Astrocyte (in vitro differentiated cells and primary cell): ENCODE data around the gene IQSEC2. TPM values are rescaled to one million over a fixed set of nuclear protein-coding genes. Genes with fewer than 3 reads are reported as not detected.
A peak's percentile ranks its signal among the peaks of the same experiment; 100 is the strongest.

Source experiments
- DNase-seq: peaks from one replicate; pipeline ENCODE4 v3.0.0-alpha.2; 2010; ENCODE audit warnings: low read depth
- FAIRE-seq: peaks from 2 replicates; lab custom pipeline; 2011; peaks lifted over from hg19 to GRCh38; lab: Jason Lieb, UNC
- H2AFZ ChIP-seq: 2 replicates; pipeline ENCODE4 v1.6.0; 2012; ENCODE audit warnings: low read depth, low read length, inconsistent platforms
- H3K27ac ChIP-seq: 2 replicates; pipeline ENCODE4 v1.5.1; 2011; ENCODE audit warnings: low read depth, low read length, inconsistent platforms
- H3K27me3 ChIP-seq: 2 replicates; pipeline ENCODE4 v1.6.0; 2011; ENCODE audit warnings: low read length, inconsistent platforms; ENCODE audit not compliant: insufficient read depth
- H3K36me3 ChIP-seq: 2 replicates; pipeline ENCODE4 v1.5.1; 2011; ENCODE audit warnings: low read length, inconsistent platforms; ENCODE audit not compliant: insufficient read depth
- H3K4me1 ChIP-seq: 2 replicates; pipeline ENCODE4 v1.5.1; 2011; ENCODE audit warnings: low read length, inconsistent platforms; ENCODE audit not compliant: insufficient read depth
- H3K4me2 ChIP-seq: 2 replicates; pipeline ENCODE4 v1.6.0; 2012; ENCODE audit warnings: low read length, inconsistent platforms
- H3K4me3 ChIP-seq: 2 replicates; pipeline ENCODE4 v1.5.1; 2011; ENCODE audit warnings: low read depth, mild to moderate bottlenecking, low read length, inconsistent platforms; ENCODE audit not compliant: insufficient read depth
- H3K79me2 ChIP-seq: 2 replicates; pipeline ENCODE4 v1.6.0; 2012; ENCODE audit warnings: mild to moderate bottlenecking, low read length, inconsistent platforms; ENCODE audit not compliant: insufficient read depth
- H3K9ac ChIP-seq: 2 replicates; pipeline ENCODE4 v1.6.0; 2012; ENCODE audit warnings: mild to moderate bottlenecking, low read length, inconsistent platforms
- H3K9me3 ChIP-seq: 2 replicates; pipeline ENCODE4 v1.5.1; 2012; ENCODE audit warnings: low read depth, mild to moderate bottlenecking, low read length, inconsistent platforms; ENCODE audit not compliant: insufficient read depth
- H4K20me1 ChIP-seq: 2 replicates; pipeline ENCODE4 v1.6.0; 2012; ENCODE audit warnings: low read length, inconsistent platforms; ENCODE audit not compliant: insufficient read depth
- H3K27ac Mint-ChIP-seq: one replicate; pipeline ENCODE4 v1.8.0; 2021; ENCODE audit warnings: mild to moderate bottlenecking, mixed read lengths; ENCODE audit not compliant: unreplicated experiment
- H3K27me3 Mint-ChIP-seq: one replicate; pipeline ENCODE4 v1.8.0; 2021; ENCODE audit warnings: low read depth, mixed read lengths; ENCODE audit not compliant: unreplicated experiment
- H3K36me3 Mint-ChIP-seq: one replicate; pipeline ENCODE4 v1.8.0; 2021; ENCODE audit warnings: low read depth, mixed read lengths; ENCODE audit not compliant: unreplicated experiment
- H3K4me1 Mint-ChIP-seq: one replicate; pipeline ENCODE4 v1.8.0; 2021; ENCODE audit warnings: low read depth, mixed read lengths; ENCODE audit not compliant: unreplicated experiment
- H3K4me3 Mint-ChIP-seq: one replicate; pipeline ENCODE4 v1.8.0; 2021; ENCODE audit warnings: mild to moderate bottlenecking, moderate library complexity, mixed read lengths; ENCODE audit not compliant: unreplicated experiment
- H3K9me3 Mint-ChIP-seq: one replicate; pipeline ENCODE4 v1.8.0; 2021; ENCODE audit warnings: mild to moderate bottlenecking, mixed read lengths; ENCODE audit not compliant: unreplicated experiment
- EZH2 ChIP-seq: IDR thresholded peaks from 2 replicates; pipeline ENCODE4 v1.6.1; 2012; ENCODE audit warnings: mild to moderate bottlenecking, low read length, inconsistent platforms; ENCODE audit not compliant: insufficient read depth
- total RNA-seq: library from RNA; stranded (reverse); gene quantifications from 2 replicates; pipeline ENCODE4 v1.2.1, GENCODE V29; 2021
- TF ChIP-seq, protein P1 (sequence below): IDR thresholded peaks from 2 replicates; pipeline ENCODE4 v1.5.1; 2011; ENCODE audit warnings: low read depth, mild to moderate bottlenecking, inconsistent platforms, low read length, moderate library complexity; ENCODE audit not compliant: insufficient read depth

IQSEC2 gene
- total RNA-seq, 1 donor from 2014 or later, result 8.2 TPM

DNA sequence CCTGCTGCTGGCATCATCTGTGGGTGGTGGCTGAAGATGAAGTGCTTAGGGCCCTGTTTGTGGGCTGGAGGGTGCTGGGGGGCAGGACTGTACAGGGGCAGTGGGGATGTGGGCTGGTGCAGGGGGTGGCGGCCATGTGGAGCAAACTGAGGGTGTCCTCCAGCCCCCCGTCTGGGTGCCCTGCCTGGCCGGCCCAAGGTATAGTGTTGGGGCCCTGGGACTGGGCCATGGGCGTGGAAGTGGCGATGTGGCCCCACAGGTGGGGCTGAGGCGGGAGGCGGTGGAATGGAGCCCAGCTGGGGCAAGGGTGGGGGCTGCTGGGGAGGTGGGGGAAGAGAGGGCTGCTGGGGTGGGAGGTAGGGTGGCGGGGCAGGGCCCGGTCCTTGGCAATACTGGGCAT is 46.9 kb downstream of the IQSEC2 start:
- no peaks in the 10 kb centered on the region for H3K9me3 Mint-ChIP-seq
- no peaks in the 10 kb centered on the region for H3K9me3 ChIP-seq
- no peak overlapping the region for H3K27ac Mint-ChIP-seq
- H3K27me3 ChIP-seq, result no peaks in the 10 kb centered on the region
- no peak overlapping the region for H3K4me3 ChIP-seq
- no peak overlapping the region for H3K4me2 ChIP-seq
- FAIRE-seq (no peak), DNase-seq (no peak)
- H3K4me1 Mint-ChIP-seq, result no peaks in the 10 kb centered on the region
- no peaks in the 10 kb centered on the region for H3K79me2 ChIP-seq
- H3K27me3 Mint-ChIP-seq, result peaks cover 4% of the 10 kb centered on the region
- peaks cover 12% of the 10 kb centered on the region for H3K36me3 Mint-ChIP-seq
- H2AFZ ChIP-seq, result no peak overlapping the region
- no peaks in the 10 kb centered on the region for H3K4me1 ChIP-seq
- H3K9ac ChIP-seq, result no peak overlapping the region
- H4K20me1 ChIP-seq, result no peaks in the 10 kb centered on the region
- no peak for TF ChIP-seq EZH2
- TF ChIP-seq, protein P1, sequence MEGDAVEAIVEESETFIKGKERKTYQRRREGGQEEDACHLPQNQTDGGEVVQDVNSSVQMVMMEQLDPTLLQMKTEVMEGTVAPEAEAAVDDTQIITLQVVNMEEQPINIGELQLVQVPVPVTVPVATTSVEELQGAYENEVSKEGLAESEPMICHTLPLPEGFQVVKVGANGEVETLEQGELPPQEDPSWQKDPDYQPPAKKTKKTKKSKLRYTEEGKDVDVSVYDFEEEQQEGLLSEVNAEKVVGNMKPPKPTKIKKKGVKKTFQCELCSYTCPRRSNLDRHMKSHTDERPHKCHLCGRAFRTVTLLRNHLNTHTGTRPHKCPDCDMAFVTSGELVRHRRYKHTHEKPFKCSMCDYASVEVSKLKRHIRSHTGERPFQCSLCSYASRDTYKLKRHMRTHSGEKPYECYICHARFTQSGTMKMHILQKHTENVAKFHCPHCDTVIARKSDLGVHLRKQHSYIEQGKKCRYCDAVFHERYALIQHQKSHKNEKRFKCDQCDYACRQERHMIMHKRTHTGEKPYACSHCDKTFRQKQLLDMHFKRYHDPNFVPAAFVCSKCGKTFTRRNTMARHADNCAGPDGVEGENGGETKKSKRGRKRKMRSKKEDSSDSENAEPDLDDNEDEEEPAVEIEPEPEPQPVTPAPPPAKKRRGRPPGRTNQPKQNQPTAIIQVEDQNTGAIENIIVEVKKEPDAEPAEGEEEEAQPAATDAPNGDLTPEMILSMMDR, result no peak
- H3K4me3 Mint-ChIP-seq, result no peak overlapping the region
- H3K36me3 ChIP-seq, result no peaks in the 10 kb centered on the region
- no peak overlapping the region for H3K27ac ChIP-seq

DNA sequence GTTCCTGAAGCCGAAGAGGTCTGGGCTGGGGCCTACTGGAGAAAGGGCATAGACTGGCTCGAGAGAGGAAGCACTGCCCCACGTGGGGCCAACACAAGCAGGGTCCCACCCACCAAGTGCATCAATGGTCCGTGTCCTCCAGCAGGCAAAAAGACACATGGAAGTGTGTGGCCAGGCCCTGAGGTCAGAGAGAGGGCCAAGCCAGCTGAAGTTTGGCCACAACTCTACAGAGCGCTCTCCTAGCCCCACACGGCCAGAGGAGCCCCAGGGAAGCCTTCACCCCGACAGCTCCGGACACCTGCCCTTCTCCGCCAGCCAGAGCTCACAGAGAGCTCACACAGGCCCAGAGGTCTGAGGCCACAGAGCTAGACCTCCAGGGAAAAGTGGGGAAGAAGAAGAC is 47.8 kb downstream of the IQSEC2 start:
- no peak for FAIRE-seq
- TF ChIP-seq, protein P1, result no peak
- no peak for TF ChIP-seq EZH2
- H3K4me1 ChIP-seq, result no peaks in the 10 kb centered on the region
- Mint-ChIP-seq H3K4me1 (no peaks in the 10 kb centered on the region), H3K4me3 (no peak overlapping the region), H3K36me3 (peaks cover 7% of the 10 kb centered on the region), H3K27ac (no peak overlapping the region), H3K27me3 (peaks cover 4% of the 10 kb centered on the region), H3K9me3 (no peaks in the 10 kb centered on the region)
- H3K9ac ChIP-seq, result no peak overlapping the region
- H4K20me1 ChIP-seq, result no peaks in the 10 kb centered on the region
- DNase-seq, result no peak
- H3K36me3 ChIP-seq, result no peaks in the 10 kb centered on the region
- no peak overlapping the region for H2AFZ ChIP-seq
- no peak overlapping the region for H3K4me2 ChIP-seq
- H3K27me3 ChIP-seq, result no peaks in the 10 kb centered on the region
- H3K4me3 ChIP-seq, result no peak overlapping the region
- H3K27ac ChIP-seq, result no peak overlapping the region
- H3K79me2 ChIP-seq, result no peaks in the 10 kb centered on the region
- no peaks in the 10 kb centered on the region for H3K9me3 ChIP-seq

DNA sequence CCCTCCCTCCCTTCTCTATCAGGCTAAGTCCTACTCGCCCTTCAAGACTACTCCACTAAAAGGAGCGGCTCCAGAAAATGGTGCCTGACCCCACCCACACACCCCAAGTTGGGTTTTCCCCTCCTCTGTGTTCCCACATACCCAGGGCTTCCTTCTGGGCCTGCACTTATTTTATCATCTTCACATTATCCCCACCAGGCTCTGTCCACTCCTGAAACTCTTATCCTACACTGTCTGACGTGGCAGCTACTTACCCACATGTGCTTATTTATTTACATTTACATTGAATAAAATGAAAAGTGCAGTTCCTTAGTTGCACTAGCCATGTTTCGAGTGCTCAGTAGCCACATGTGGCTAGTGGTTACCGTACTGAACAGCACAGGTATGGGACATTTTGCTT is 51.3 kb downstream of the IQSEC2 start:
- H3K27me3 Mint-ChIP-seq, result peaks cover 4% of the 10 kb centered on the region
- no peak overlapping the region for H3K4me3 ChIP-seq
- H3K9me3 ChIP-seq, result no peaks in the 10 kb centered on the region
- peaks cover under 1% of the 10 kb centered on the region for H3K79me2 ChIP-seq
- H3K36me3 ChIP-seq, result no peaks in the 10 kb centered on the region
- no peaks in the 10 kb centered on the region for H3K27me3 ChIP-seq
- H2AFZ ChIP-seq, result no peak overlapping the region
- no peak for DNase-seq
- peaks cover 4% of the 10 kb centered on the region for H3K36me3 Mint-ChIP-seq
- no peak overlapping the region for H3K9ac ChIP-seq
- TF ChIP-seq EZH2, result no peak
- TF ChIP-seq, protein P1, result no peak
- no peaks in the 10 kb centered on the region for H3K4me1 Mint-ChIP-seq
- FAIRE-seq, result peak; percentile 73
- H4K20me1 ChIP-seq, result no peaks in the 10 kb centered on the region
- no peaks in the 10 kb centered on the region for H3K9me3 Mint-ChIP-seq
- H3K27ac ChIP-seq, result no peak overlapping the region
- no peak overlapping the region for H3K4me2 ChIP-seq
- no peak overlapping the region for H3K27ac Mint-ChIP-seq
- no peak overlapping the region for H3K4me3 Mint-ChIP-seq
- no peaks in the 10 kb centered on the region for H3K4me1 ChIP-seq
